Stimulated activated memory B cell treated with anti-CD40 and anti-IgM and Interleukin-4, amounts not matched to agents 10 μg/mL and 1 μg/mL and 100 μg/mL, for 72 hours (primary cell): ENCODE measurements around the gene ARHGEF11.

ENCODE experiments used
- ATAC-seq: fragments of 150-1000 bp; cut with Tn5 transposase; 2 replicates; pipeline ENCODE4 v1.10.0; 2021
- H3K27ac Mint-ChIP-seq: one replicate; pipeline ENCODE4 v1.8.0; 2022; ENCODE audit warnings: mild to moderate bottlenecking, mixed read lengths
- H3K27me3 Mint-ChIP-seq: one replicate; pipeline ENCODE4 v1.8.0; 2022; ENCODE audit warnings: mixed read lengths
- H3K36me3 Mint-ChIP-seq: one replicate; pipeline ENCODE4 v1.8.0; 2022; ENCODE audit warnings: mixed read lengths
- H3K4me1 Mint-ChIP-seq: one replicate; pipeline ENCODE4 v1.8.0; 2022; ENCODE audit warnings: mixed read lengths
- H3K4me3 Mint-ChIP-seq: one replicate; pipeline ENCODE4 v1.8.0; 2022; ENCODE audit warnings: mild to moderate bottlenecking, moderate library complexity, mixed read lengths
- H3K9me3 Mint-ChIP-seq: one replicate; pipeline ENCODE4 v1.8.0; 2022; ENCODE audit warnings: mixed read lengths

ARHGEF11 gene

GRCh38 chr1:156912310-156912709 is 133.2 kb downstream of the ARHGEF11 start:
- peaks cover 81% of the 10 kb centered on the region for H3K27me3 Mint-ChIP-seq
- no peak overlapping the region for H3K4me3 Mint-ChIP-seq
- H3K36me3 Mint-ChIP-seq: no peaks in the 10 kb centered on the region
- no peaks in the 10 kb centered on the region for H3K9me3 Mint-ChIP-seq
- no peak overlapping the region for H3K27ac Mint-ChIP-seq
- no peak for ATAC-seq
- peaks cover 6% of the 10 kb centered on the region for H3K4me1 Mint-ChIP-seq

- no peak overlapping the region for H3K27ac Mint-ChIP-seq
- no peaks in the 10 kb centered on the region for H3K9me3 Mint-ChIP-seq
- no peaks in the 10 kb centered on the region for H3K36me3 Mint-ChIP-seq
- H3K4me1 Mint-ChIP-seq: peaks cover 11% of the 10 kb centered on the region
- H3K27me3 Mint-ChIP-seq: peaks cover 86% of the 10 kb centered on the region
- ATAC-seq: no peak
- H3K4me3 Mint-ChIP-seq: no peak overlapping the region
Measured at GRCh38 chr1:156911577-156912298, 133.8 kb downstream of the ARHGEF11 start.

- no peaks in the 10 kb centered on the region for H3K36me3 Mint-ChIP-seq
- H3K4me1 Mint-ChIP-seq: peaks cover 12% of the 10 kb centered on the region
- peaks cover 86% of the 10 kb centered on the region for H3K27me3 Mint-ChIP-seq
- H3K27ac Mint-ChIP-seq: no peak overlapping the region
- ATAC-seq: no peak
- H3K4me3 Mint-ChIP-seq: no peak overlapping the region
- no peaks in the 10 kb centered on the region for H3K9me3 Mint-ChIP-seq
Measured at GRCh38 chr1:156910309-156910782, 135.2 kb downstream of the ARHGEF11 start.

- Mint-ChIP-seq H3K36me3 (no peaks in the 10 kb centered on the region), H3K27me3 (peaks cover 83% of the 10 kb centered on the region)
Measured at GRCh38 chr1:156909671-156910070, 135.9 kb downstream of the ARHGEF11 start.

GRCh38 chr1:156908955-156909354 is 136.6 kb downstream of the ARHGEF11 start:
- no peaks in the 10 kb centered on the region for H3K36me3 Mint-ChIP-seq
- H3K9me3 Mint-ChIP-seq: no peaks in the 10 kb centered on the region
- H3K27ac Mint-ChIP-seq: no peak overlapping the region
- no peak overlapping the region for H3K4me3 Mint-ChIP-seq
- H3K4me1 Mint-ChIP-seq: peaks cover 12% of the 10 kb centered on the region
- no peak for ATAC-seq
- peaks cover 76% of the 10 kb centered on the region for H3K27me3 Mint-ChIP-seq

More at GRCh38 chr1:156909671-156910070, 135.9 kb downstream of the ARHGEF11 start:
- no peak for ATAC-seq
- peaks cover 12% of the 10 kb centered on the region for H3K4me1 Mint-ChIP-seq
- no peaks in the 10 kb centered on the region for H3K9me3 Mint-ChIP-seq
- no peak overlapping the region for H3K27ac Mint-ChIP-seq
- H3K4me3 Mint-ChIP-seq: no peak overlapping the region

- peaks cover 71% of the 10 kb centered on the region for H3K27me3 Mint-ChIP-seq
- H3K36me3 Mint-ChIP-seq: no peaks in the 10 kb centered on the region
- H3K9me3 Mint-ChIP-seq: no peaks in the 10 kb centered on the region
- peaks cover 12% of the 10 kb centered on the region for H3K4me1 Mint-ChIP-seq
- no peak for ATAC-seq
- no peak overlapping the region for H3K4me3 Mint-ChIP-seq
- H3K27ac Mint-ChIP-seq: no peak overlapping the region
Measured at GRCh38 chr1:156908541-156908940, 137.0 kb downstream of the ARHGEF11 start.

- Mint-ChIP-seq H3K9me3 (no peaks in the 10 kb centered on the region), H3K27me3 (peaks cover 70% of the 10 kb centered on the region), H3K4me1 (peaks cover 12% of the 10 kb centered on the region), H3K4me3 (no peak overlapping the region), H3K27ac (no peak overlapping the region), H3K36me3 (no peaks in the 10 kb centered on the region)
- ATAC-seq: no peak
Measured at GRCh38 chr1:156906206-156906906, 139.2 kb downstream of the ARHGEF11 start.

- no peak for ATAC-seq
- Mint-ChIP-seq H3K4me1 (peaks cover 11% of the 10 kb centered on the region), H3K27ac (no peak overlapping the region)
Measured at GRCh38 chr1:156905651-156906050, 139.9 kb downstream of the ARHGEF11 start.

GRCh38 chr1:156905176-156905575 is 140.4 kb downstream of the ARHGEF11 start:
- Mint-ChIP-seq H3K4me1 (peaks cover 6% of the 10 kb centered on the region), H3K27ac (no peak overlapping the region), H3K36me3 (no peaks in the 10 kb centered on the region), H3K4me3 (no peak overlapping the region), H3K27me3 (peaks cover 65% of the 10 kb centered on the region), H3K9me3 (no peaks in the 10 kb centered on the region)
- ATAC-seq: no peak

More at GRCh38 chr1:156905651-156906050, 139.9 kb downstream of the ARHGEF11 start:
- H3K36me3 Mint-ChIP-seq: no peaks in the 10 kb centered on the region
- H3K4me3 Mint-ChIP-seq: no peak overlapping the region
- peaks cover 70% of the 10 kb centered on the region for H3K27me3 Mint-ChIP-seq
- H3K9me3 Mint-ChIP-seq: no peaks in the 10 kb centered on the region

GRCh38 chr1:156904187-156904959 is 141.2 kb downstream of the ARHGEF11 start:
- no peak for ATAC-seq
- H3K36me3 Mint-ChIP-seq: no peaks in the 10 kb centered on the region
- peaks cover 6% of the 10 kb centered on the region for H3K4me1 Mint-ChIP-seq
- no peak overlapping the region for H3K4me3 Mint-ChIP-seq
- peaks cover 65% of the 10 kb centered on the region for H3K27me3 Mint-ChIP-seq
- H3K9me3 Mint-ChIP-seq: no peaks in the 10 kb centered on the region
- H3K27ac Mint-ChIP-seq: no peak overlapping the region

GRCh38 chr1:156903328-156904091 is 142.0 kb downstream of the ARHGEF11 start:
- peaks cover 65% of the 10 kb centered on the region for H3K27me3 Mint-ChIP-seq
- H3K9me3 Mint-ChIP-seq: no peaks in the 10 kb centered on the region
- no peaks in the 10 kb centered on the region for H3K36me3 Mint-ChIP-seq
- ATAC-seq: no peak
- peaks cover 6% of the 10 kb centered on the region for H3K4me1 Mint-ChIP-seq
- no peak overlapping the region for H3K27ac Mint-ChIP-seq
- H3K4me3 Mint-ChIP-seq: no peak overlapping the region

GRCh38 chr1:156901966-156902915 is 143.3 kb downstream of the ARHGEF11 start:
- peaks cover 66% of the 10 kb centered on the region for H3K27me3 Mint-ChIP-seq

GRCh38 chr1:156901590-156901900 is 144.0 kb downstream of the ARHGEF11 start:
- Mint-ChIP-seq H3K27me3 (peaks cover 66% of the 10 kb centered on the region), H3K27ac (no peak overlapping the region), H3K36me3 (no peaks in the 10 kb centered on the region), H3K9me3 (no peaks in the 10 kb centered on the region), H3K4me3 (no peak overlapping the region), H3K4me1 (peaks cover 4% of the 10 kb centered on the region)
- ATAC-seq: no peak

More at GRCh38 chr1:156901966-156902915, 143.3 kb downstream of the ARHGEF11 start:
- Mint-ChIP-seq H3K9me3 (no peaks in the 10 kb centered on the region), H3K4me1 (peaks cover 10% of the 10 kb centered on the region), H3K4me3 (no peak overlapping the region), H3K27ac (no peak overlapping the region), H3K36me3 (no peaks in the 10 kb centered on the region)
- no peak for ATAC-seq
